ENCODE measurements around the gene SMYD2. TPM values are rescaled to one million over a fixed set of nuclear protein-coding genes. Genes with fewer than 3 reads are reported as not detected.
"Not testable (repeated sequence)": the region's sequence is repeated elsewhere in the genome, so short reads cannot be mapped to it uniquely, and the experiment has no call there.

SMYD2 gene
- total RNA-seq, 2 experiments from 2014 or later = 38.2 to 40.1 TPM

- DNase-seq = no peak
- peaks cover 10% of the 10 kb centered on the region for H3K27me3 Mint-ChIP-seq
- ChIA-PET POLR2A (no interaction called here), CTCF (interaction anchor here (3.9 to 4.4 kb wide), 2 partner anchors 11 to 55 kb away, joined by 24 to 35 read pairs; no protein-coding TSS in a partner anchor)
- H3K4me1 Mint-ChIP-seq = peaks cover 6% of the 10 kb centered on the region
- peak; percentile 63 for ATAC-seq
- no peaks in the 10 kb centered on the region for H3K9me3 Mint-ChIP-seq (ENCODE audit: low read depth)
- intact Hi-C loops (cut with DNase I, micrococcal nuclease) = no loop called here
- no peak overlapping the region for H3K4me3 Mint-ChIP-seq
- no peak overlapping the region for H3K27ac Mint-ChIP-seq
- no peaks in the 10 kb centered on the region for H3K36me3 Mint-ChIP-seq (ENCODE audit: low read depth)
Observed at GRCh38 chr1:214272964-214273533, 7.9 kb upstream of the SMYD2 start.

GRCh38 chr1:214275700-214276099 lies 5.3 kb upstream of the SMYD2 start:
- H3K36me3 Mint-ChIP-seq (ENCODE audit: low read depth); H3K27ac Mint-ChIP-seq; H3K4me3 Mint-ChIP-seq; H3K27me3 Mint-ChIP-seq; POLR2A ChIA-PET; intact Hi-C loops (cut with DNase I, micrococcal nuclease); DNase-seq; ATAC-seq; H3K9me3 Mint-ChIP-seq (ENCODE audit: low read depth): not testable (repeated sequence)
- peaks cover 18% of the 10 kb centered on the region for H3K4me1 Mint-ChIP-seq
- CTCF ChIA-PET = interaction anchor here (1.0 to 1.8 kb wide), 4 partner anchors 9 to 56 kb away, joined by 3 to 10 read pairs (median 6); no protein-coding TSS in a partner anchor

GRCh38 chr1:214276786-214277185 lies 4.2 kb upstream of the SMYD2 start:
- Mint-ChIP-seq H3K27me3 (no peaks in the 10 kb centered on the region), H3K9me3 (ENCODE audit: low read depth) (no peaks in the 10 kb centered on the region), H3K4me1 (peaks cover 14% of the 10 kb centered on the region), H3K4me3 (no peak overlapping the region), H3K27ac (no peak overlapping the region), H3K36me3 (ENCODE audit: low read depth) (no peaks in the 10 kb centered on the region)
- no peak for ATAC-seq
- ChIA-PET CTCF (interaction anchor here (0.8 to 2.7 kb wide), 6 partner anchors 10 to 62 kb away, joined by 3 to 11 read pairs (median 5); no protein-coding TSS in a partner anchor), POLR2A (no interaction called here)
- intact Hi-C loops (cut with DNase I, micrococcal nuclease) = no loop called here
- DNase-seq = no peak

GRCh38 chr1:214277704-214278635 lies 3.0 kb upstream of the SMYD2 start:
- Mint-ChIP-seq H3K4me3 (no peak overlapping the region), H3K9me3 (ENCODE audit: low read depth) (no peaks in the 10 kb centered on the region), H3K4me1 (peaks cover 20% of the 10 kb centered on the region), H3K27ac (no peak overlapping the region), H3K27me3 (no peaks in the 10 kb centered on the region), H3K36me3 (ENCODE audit: low read depth) (no peaks in the 10 kb centered on the region)
- intact Hi-C loops (cut with DNase I, micrococcal nuclease) = no loop called here
- ChIA-PET POLR2A (no interaction called here), CTCF (interaction anchor here (0.7 to 2.7 kb wide), 6 partner anchors 17 to 361 kb away, joined by 3 to 11 read pairs (median 4); no protein-coding TSS in a partner anchor)
- ATAC-seq (no peak), DNase-seq (no peak)

GRCh38 chr1:214280386-214281020 lies 456 bp upstream of the SMYD2 start:
- peaks cover 34% of the 10 kb centered on the region for H3K4me1 Mint-ChIP-seq
- peak overlapping the region; percentile 74 for H3K4me3 Mint-ChIP-seq
- H3K9me3 Mint-ChIP-seq (ENCODE audit: low read depth) = no peaks in the 10 kb centered on the region
- ChIA-PET POLR2A (interaction anchor here (0.6 kb wide), 2 partner anchors 640 to 1884 kb away, joined by 3 read pairs; no protein-coding TSS in a partner anchor), CTCF (interaction anchor here (1.0 to 2.3 kb wide), 3 partner anchors 13 to 52 kb away, joined by 3 to 13 read pairs (median 3); no protein-coding TSS in a partner anchor)
- peak overlapping the region; percentile 67 for H3K27ac Mint-ChIP-seq
- DNase-seq = peak; percentile 41
- ATAC-seq = peak; percentile 38
- H3K36me3 Mint-ChIP-seq (ENCODE audit: low read depth) = no peaks in the 10 kb centered on the region
- no peaks in the 10 kb centered on the region for H3K27me3 Mint-ChIP-seq
- intact Hi-C loops (cut with DNase I, micrococcal nuclease) = loop anchor here (1.0 to 5.0 kb wide), 6 partner anchors 19 to 1713 kb away; partner anchors contain the start of gene CENPF (in 2 of the 2)

GRCh38 chr1:214281720-214282629 lies 1.0 kb downstream of the SMYD2 start:
- Mint-ChIP-seq H3K27ac (peak overlapping the region; percentile 89), H3K36me3 (ENCODE audit: low read depth) (no peaks in the 10 kb centered on the region), H3K4me3 (peak overlapping the region; percentile 92), H3K27me3 (no peaks in the 10 kb centered on the region), H3K9me3 (ENCODE audit: low read depth) (no peaks in the 10 kb centered on the region), H3K4me1 (peaks cover 37% of the 10 kb centered on the region)
- ChIA-PET POLR2A (no interaction called here), CTCF (interaction anchor here (0.7 to 1.5 kb wide), 2 partner anchors 16 to 45 kb away, joined by 3 to 4 read pairs; no protein-coding TSS in a partner anchor)
- ATAC-seq = no peak
- no peak for DNase-seq
- intact Hi-C loops (cut with DNase I, micrococcal nuclease) = loop anchor here (1.0 to 5.0 kb wide), 6 partner anchors 21 to 1715 kb away; partner anchors contain the start of gene CENPF (in 2 of the 2)

- peaks cover 38% of the 10 kb centered on the region for H3K4me1 Mint-ChIP-seq
- ChIA-PET CTCF (interaction anchor here (0.6 to 1.9 kb wide), 5 partner anchors 8 to 49 kb away, joined by 3 to 7 read pairs (median 4); no protein-coding TSS in a partner anchor), POLR2A (no interaction called here)
- H3K4me3 Mint-ChIP-seq = peak overlapping the region; percentile 92
- H3K27ac Mint-ChIP-seq = peak overlapping the region; percentile 76
- H3K27me3 Mint-ChIP-seq = no peaks in the 10 kb centered on the region
- no peaks in the 10 kb centered on the region for H3K9me3 Mint-ChIP-seq (ENCODE audit: low read depth)
- peak; percentile 59 for DNase-seq
- peak; percentile 39 for ATAC-seq
- H3K36me3 Mint-ChIP-seq (ENCODE audit: low read depth) = peaks cover under 1% of the 10 kb centered on the region
- intact Hi-C loops (cut with DNase I, micrococcal nuclease) = loop anchor here in 1 of 2 experiments (5.0 kb wide), 2 partner anchors 145 to 1715 kb away; no protein-coding TSS in a partner anchor
Observed at GRCh38 chr1:214282630-214283242, 1.8 kb downstream of the SMYD2 start.

GRCh38 chr1:214285610-214286440 lies 4.9 kb downstream of the SMYD2 start:
- H3K27me3 Mint-ChIP-seq = no peaks in the 10 kb centered on the region
- no peak overlapping the region for H3K27ac Mint-ChIP-seq
- no peaks in the 10 kb centered on the region for H3K9me3 Mint-ChIP-seq (ENCODE audit: low read depth)
- peaks cover 14% of the 10 kb centered on the region for H3K36me3 Mint-ChIP-seq (ENCODE audit: low read depth)
- ATAC-seq (no peak), DNase-seq (no peak)
- ChIA-PET CTCF (interaction anchor here (0.9 kb wide), 1 partner anchor 46 kb away, joined by 4 read pairs; no protein-coding TSS in a partner anchor), POLR2A (no interaction called here)
- H3K4me3 Mint-ChIP-seq = no peak overlapping the region
- peaks cover 45% of the 10 kb centered on the region for H3K4me1 Mint-ChIP-seq
- intact Hi-C loops (cut with DNase I, micrococcal nuclease) = no loop called here

GRCh38 chr1:214287884-214288283 lies 6.9 kb downstream of the SMYD2 start:
- intact Hi-C loops (cut with DNase I, micrococcal nuclease) = no loop called here
- no peak for ATAC-seq

More at GRCh38 chr1:214287884-214288283, 6.9 kb downstream of the SMYD2 start:
- ChIA-PET CTCF (interaction anchor here (1.1 kb wide), 1 partner anchor 44 kb away, joined by 3 read pairs; no protein-coding TSS in a partner anchor), POLR2A (no interaction called here)
- Mint-ChIP-seq H3K27me3 (no peaks in the 10 kb centered on the region), H3K4me1 (peaks cover 46% of the 10 kb centered on the region), H3K36me3 (ENCODE audit: low read depth) (peaks cover 19% of the 10 kb centered on the region), H3K4me3 (no peak overlapping the region), H3K27ac (no peak overlapping the region), H3K9me3 (ENCODE audit: low read depth) (no peaks in the 10 kb centered on the region)
- no peak for DNase-seq
